Left renal pelvis (tissue), 4 donors: ENCODE measurements around the gene FGD5. TPM values are rescaled to one million over a fixed set of nuclear protein-coding genes. Genes with fewer than 3 reads are reported as not detected.

ENCODE experiments used
- DNase-seq, 4 donors: peaks; one replicate each; pipeline ENCODE4 v3.0.0-alpha.2; 2013; ENCODE audit warnings: low read depth in 4 of 4, low spot score in 3 of 4
- polyA plus RNA-seq, 4 donors: library from polyadenylated mRNA; unstranded; fragments of 120-200 nt; gene quantifications; one replicate each; pipeline ENCODE4 v1.2.1, GENCODE V29; 2013; ENCODE audit not compliant: insufficient read length in 4 of 4

FGD5 gene, protein sequence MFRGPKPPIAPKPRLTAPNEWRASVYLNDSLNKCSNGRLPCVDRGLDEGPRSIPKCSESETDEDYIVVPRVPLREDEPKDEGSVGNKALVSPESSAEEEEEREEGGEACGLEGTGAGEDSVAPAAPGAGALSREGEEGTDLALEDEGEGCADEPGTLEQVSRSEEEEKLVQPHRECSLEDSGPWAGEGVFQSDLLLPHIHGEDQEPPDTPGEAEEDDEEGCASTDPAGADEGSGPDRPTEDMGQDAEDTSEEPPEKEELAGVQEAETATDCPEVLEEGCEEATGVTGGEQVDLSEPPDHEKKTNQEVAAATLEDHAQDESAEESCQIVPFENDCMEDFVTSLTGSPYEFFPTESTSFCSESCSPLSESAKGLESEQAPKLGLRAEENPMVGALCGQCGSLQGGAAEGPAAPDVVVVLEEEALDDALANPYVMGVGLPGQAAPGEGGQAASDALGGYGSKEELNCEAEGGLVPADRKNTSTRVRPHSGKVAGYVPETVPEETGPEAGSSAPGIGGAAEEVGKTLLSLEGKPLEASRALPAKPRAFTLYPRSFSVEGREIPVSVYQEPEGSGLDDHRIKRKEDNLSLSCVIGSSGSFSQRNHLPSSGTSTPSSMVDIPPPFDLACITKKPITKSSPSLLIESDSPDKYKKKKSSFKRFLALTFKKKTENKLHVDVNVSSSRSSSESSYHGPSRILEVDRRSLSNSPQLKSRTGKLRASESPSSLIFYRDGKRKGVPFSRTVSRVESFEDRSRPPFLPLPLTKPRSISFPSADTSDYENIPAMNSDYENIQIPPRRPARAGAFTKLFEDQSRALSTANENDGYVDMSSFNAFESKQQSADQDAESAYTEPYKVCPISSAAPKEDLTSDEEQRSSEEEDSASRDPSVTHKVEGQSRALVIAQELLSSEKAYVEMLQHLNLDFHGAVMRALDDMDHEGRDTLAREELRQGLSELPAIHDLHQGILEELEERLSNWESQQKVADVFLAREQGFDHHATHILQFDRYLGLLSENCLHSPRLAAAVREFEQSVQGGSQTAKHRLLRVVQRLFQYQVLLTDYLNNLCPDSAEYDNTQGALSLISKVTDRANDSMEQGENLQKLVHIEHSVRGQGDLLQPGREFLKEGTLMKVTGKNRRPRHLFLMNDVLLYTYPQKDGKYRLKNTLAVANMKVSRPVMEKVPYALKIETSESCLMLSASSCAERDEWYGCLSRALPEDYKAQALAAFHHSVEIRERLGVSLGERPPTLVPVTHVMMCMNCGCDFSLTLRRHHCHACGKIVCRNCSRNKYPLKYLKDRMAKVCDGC (N-terminal part only)
- polyA plus RNA-seq, result 10 to 100 TPM; 21.6 to 37.3 (median 23.1) TPM

DNA sequence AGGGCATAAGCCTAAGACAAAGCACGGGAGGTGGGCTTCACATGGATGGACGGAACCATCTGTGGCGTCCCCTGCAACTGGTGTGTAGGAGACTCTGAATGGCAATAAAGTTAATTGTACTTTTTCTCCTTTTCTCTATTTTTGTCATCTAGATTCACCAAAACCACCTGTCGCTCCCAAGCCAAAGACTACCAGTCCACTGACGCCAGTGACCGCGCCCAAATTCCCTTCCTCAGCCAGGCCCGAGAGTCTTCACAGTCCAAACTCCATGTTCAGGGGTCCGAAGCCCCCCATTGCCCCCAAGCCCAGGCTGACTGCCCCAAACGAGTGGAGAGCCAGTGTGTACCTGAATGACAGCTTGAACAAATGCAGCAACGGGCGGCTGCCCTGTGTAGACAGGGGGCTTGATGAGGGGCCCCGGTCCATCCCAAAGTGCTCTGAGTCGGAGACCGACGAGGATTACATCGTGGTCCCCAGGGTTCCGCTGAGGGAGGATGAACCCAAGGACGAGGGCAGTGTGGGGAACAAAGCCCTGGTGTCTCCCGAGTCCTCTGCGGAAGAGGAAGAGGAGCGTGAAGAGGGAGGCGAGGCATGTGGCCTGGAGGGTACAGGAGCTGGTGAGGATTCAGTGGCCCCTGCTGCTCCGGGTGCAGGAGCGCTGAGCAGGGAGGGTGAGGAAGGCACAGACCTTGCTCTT is at the start of gene FGD5:
Gene FGD5 (plus strand): TSS at position 159 of the 697 bp plus-strand sequence. CDS start 110 bp downstream, at position 269.
- DNase-seq, result no peak

DNA sequence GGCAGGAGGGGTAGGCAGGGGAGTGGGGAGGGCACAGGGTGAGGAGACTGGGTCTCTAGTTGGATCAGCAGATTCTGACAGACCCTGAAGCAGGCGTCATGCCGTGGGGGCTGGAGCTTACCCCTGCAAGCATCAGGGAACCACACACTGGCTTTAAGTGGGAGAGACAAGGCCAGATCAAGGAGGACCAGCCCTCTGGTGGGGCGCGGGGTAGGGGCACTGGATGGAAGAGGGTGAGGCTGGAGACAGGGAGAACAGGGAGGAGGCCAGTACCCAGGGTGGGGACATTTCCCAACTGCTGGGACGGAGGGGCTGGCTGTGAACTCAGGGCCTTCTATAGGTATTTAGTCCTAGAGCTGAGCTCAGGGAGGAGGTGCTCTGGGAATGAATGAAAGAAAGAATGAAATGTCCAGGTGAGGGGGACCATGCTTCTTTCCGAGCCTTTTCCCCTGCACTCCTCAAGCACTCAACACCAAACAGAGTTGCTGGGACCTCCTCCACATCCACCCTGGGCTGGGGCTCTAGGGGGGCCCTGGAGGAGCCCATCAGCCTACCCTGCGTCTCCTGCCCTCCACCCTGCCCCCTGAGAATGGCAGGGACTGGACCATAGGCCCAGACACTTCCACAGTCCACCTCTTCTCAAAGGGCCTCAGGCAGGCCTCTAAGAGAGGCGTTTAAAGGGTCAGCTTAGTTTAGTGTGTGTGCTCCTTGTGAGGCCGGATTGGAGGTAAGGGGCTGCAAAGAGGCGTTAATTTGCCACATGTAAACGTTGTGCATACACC is 49.0 kb upstream of the FGD5 start:
- DNase-seq, result no peak

DNA sequence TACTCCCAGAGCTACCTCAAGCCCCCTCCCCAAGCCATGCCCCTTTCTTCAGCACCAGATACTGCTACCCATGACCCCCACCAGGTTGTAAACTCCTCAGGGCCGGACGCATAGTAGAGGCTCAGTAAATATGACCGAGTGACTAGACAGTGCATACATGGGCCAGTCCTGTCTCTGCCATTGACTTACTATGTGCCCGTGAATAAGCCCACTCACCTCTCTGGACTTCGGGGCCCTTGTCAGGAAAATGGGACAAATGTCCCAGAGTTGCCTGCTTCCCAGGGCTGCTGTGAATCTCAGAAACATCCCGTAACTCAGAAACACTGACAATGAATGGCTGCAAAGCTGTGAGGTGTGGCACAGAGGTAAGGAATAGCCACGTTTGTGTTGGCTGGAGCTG is 48.2 kb upstream of the FGD5 start:
- DNase-seq, result no peak

DNA sequence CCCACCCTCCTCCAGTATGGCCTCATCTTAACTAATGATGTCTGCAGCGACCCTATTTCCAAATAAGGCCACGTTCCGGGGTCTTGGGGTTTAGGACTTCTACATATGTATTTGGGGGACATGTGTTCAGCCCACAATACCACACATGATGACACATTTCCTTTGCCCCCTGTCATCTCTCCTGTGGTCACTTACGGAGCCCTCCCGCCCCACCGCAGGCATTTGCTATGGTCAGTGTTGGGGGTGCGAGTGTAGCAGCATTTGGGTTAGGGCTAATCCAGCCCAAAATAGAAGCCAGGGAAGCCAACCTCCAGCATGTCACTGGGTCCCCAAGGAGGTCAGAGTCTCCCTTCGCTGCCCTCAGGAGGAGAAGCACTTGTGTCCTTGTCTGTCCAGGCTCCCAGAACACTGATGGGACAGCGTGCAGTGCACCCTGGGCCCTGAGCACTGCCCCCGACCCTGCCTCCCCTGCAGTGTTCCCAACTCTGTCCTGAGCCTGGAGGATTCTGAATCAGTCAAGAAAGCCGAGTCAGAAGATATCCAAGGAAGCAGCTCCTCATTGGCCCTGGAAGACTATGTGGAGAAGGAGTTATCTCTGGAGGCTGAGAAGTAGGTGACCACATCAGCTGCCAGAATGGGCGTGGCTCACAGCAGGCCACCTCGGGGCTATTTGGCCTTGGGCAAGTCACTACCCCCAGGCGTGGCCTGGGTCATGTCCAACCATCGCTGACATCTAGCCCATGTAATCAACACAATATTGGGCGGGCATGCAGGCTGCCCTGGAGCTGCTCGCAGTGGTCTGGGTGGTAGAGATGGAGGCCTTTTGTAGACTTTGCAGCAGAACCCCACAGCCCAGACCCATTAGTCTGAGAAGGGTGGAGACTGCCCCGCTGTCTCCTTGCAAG is 46.9 kb upstream of the FGD5 start:
- DNase-seq, result no peak

DNA sequence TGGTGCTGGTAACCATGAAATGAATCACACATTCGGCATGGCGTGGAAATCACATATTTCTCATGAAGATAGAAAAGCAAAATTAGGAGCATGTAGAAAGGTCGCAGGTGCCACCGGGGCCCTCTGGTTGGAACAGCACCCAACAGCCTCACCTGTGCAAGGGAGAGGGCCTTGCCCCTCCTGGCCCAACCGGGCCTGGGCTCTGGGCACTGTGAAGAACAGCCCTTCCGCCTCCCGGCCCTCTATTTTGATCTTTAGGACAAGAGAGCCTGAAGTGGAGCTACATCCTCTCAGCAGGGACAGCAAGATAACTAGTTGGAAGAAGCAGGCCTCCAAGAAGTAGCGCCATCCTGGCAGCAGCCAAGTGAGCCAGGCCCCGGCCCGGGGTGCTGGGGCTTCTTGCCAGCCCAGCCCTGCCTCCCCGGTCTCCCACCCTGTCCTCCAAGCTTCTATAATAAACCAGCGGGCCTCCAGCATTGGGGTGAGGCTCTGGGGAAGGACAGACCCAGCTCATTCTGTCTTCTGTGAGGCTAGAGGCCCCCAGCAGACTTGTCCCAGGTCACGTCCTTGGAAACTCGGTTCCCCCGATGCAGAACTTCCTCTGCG is 46.1 kb upstream of the FGD5 start:
- no peak for DNase-seq

DNA sequence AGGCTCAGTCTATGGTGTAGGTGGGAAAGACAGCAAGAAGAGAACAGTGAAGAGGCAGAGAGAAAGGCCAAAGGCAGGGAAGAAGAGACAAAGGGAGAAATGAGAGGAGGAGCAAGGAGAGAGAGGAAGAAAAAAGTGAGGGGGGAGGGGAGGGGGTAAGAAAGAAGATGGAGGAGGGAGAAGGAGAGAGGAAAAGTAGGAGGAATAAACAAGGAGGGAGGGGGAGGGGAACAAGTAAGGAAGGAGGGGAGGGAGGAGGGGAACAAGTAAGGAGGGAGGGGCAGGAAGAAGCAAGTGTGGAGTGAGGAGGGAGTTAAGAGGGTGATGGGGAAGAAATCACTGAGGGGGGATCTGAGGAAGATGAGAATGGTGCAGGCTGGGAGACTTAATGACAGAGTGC is 45.5 kb upstream of the FGD5 start:
- DNase-seq, result no peak

DNA sequence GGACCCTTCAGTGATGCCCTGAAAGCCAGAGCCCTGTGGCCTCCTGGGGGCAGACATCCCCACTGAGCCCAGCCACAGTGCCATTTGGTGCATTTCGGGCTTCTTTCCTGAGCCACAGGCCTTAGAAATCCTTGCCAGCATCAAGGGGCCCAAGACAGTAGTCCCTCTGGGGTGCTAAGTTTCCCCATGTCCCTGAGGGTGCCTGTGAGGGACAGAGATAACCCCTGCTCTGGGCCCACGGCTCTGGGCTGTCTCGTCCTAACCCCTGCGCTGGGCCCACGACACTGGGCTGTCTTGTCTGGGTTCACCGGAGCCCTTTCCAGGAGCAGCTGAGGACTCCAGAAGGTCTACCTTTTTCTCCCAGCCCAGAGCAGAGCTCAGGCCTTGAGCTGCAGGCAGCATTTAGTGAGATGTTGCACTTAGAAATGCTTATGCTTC is 45.1 kb upstream of the FGD5 start:
- no peak for DNase-seq

DNA sequence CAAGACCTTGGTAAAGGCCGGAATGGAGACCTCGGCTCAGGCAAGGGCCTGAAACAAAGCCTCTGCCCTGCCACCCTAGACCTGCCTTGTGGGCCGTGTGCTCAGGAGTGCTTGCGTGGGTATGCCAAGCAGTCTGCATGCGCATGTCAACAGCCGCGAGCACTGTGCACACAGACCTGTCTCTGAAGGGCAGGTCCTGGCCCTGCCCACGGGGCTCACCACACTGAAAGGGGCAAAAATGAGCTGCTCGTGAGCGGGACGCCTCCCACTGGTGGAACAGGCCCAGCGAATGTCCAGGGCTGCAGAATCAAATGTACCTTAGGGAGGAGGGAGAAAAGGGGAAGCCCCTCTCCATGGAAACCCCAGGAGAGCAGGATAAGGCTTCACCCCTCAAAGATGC is 44.3 kb upstream of the FGD5 start:
- no peak for DNase-seq

DNA sequence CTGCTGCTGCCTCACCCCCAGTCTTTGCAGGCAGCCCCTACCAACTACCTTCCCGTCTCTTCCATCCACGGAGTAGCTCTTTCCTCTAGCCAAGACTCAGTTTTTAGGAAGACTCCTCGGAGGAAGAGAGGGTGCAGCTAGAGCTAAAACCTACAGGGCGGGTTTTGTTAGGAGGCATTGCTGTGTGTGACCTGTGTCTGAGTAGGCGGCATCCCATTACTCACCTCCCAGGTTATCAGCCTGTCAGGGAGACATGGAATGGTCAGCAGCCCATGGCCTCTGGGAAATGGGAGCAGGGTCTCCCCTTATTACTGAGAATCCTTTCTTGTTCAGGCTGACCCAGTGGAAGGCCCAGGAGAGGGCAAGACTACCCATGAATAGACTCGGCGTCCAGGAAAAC is 43.8 kb upstream of the FGD5 start:
- no peak for DNase-seq

DNA sequence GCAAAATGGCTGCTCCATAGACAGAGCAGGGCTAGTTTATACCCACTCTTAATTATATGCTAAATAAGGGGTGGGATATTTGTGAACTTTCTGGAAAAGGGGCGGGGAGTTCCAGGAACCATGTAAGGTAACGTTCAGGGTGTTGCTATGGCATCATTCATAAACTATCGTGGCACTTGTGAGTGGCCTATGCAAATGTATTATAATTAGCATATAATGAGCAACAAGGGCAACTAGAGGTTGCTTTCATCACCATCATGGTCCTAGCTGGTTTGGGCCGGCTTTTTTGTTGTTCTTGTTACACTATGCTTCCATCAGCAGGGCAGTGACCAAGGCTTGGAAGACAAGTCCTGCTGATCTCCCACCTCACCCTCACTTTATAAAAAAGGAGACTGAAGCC is 43.2 kb upstream of the FGD5 start:
- no peak for DNase-seq

DNA sequence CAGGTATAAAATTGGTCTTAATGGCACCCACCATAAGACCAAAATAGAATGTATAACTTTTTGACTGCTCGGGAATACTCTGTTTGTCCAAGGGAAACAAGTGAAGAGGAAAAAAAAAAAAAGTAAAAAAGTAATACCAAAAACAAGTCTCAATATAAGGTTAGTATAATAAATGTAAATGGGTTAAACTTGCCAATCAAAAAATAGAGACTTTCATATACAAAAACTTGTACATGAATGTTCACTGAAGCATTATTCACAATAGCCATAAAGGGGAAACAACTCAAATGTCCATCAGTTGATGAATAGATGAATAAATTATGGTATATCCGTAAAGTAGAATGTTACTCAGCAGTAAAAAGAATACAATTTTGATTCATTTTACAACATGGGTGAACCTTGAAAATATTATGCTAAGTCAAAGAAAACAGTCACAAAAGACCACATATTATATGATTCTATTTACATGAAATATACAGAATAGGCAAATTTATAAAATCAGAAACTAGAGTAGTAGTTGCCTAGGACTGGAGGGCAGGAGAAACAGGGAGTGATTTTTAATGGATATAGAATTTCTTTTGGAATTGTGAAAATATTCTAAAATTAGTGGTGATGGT is 39.6 kb upstream of the FGD5 start:
- no peak for DNase-seq

DNA sequence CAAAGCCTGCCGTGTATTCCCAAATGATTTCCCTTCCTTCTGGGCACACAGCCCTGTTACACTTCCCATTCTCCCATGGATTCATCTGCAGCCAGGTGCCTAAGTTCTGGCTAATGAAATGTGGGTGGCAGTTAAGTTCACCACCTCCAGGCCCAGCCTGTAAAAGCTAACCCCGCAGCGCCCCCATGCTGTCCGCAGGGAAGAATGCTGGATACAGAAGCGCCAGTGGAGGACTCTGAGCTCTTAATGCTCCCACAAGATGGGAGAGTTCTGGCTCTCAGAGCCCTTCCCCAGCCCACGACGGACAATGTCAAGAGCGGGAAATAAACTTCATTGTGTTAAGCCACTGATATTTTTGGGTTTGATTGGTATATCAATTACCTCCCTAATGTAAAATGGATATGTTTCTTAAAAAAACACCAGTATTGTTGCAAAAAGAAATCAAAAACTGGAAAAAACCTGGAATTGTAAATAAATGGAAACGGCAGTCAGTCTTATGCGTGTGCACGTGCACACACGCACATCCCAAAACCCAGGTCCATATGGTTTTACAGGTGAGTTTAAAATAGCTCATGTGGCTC is 37.7 kb upstream of the FGD5 start:
- no peak for DNase-seq

DNA sequence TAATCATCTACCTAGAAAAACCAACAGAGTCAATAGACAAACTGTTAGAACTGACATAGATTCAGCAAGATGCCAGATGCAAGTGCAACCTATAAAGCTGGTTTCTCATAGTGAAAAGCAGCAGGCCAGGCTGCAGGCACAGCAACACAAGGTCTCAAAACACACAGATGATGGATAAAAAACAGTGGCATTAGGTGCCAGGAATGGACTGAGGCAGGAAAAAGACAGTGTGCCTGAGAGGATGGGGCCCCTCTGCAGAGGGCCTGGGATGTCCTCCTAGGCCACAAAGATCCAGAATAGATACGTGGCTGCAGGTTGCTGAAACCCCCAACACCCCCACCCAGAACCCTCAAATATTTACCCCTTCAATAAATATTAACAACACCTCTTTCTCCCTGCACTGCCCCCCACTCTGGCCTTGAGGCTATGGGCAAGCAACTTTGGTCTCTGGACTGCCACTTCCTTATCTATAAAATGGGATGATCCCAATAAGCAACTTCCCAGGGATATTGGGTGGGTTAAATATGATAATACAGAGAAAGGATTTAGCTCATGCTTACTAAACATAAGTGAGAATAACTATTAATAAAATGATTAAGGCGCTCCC is 35.2 kb upstream of the FGD5 start:
- no peak for DNase-seq

DNA sequence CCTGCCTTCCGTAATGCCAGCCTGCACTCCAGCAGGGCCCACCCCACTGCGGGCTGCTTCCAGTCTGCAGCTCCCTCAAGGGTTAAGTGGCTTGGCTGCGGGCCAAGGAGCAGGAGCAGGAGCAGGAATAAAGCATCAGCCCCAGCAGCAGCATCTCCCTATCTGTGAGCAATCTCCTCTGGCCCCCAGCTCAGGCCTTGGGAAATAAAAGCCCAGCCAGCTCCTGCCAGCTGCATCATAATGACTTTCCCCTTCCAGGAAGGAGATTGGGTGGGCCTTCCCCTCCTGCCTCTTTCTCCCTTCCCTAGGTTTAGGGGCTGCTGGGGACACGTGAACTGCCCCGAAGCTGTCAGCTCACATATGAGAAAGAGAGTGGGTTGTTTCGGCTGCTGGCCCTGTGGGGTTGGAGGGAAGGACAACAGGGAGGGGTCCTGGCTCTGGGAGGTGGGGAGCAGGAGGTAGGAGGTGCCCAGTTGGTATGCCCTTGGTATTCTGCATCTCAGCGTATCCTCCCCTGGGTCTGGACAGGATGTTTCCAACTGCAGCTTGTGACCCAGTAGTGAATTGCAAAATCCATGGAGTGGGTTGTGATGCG is 34.6 kb upstream of the FGD5 start:
- no peak for DNase-seq

DNA sequence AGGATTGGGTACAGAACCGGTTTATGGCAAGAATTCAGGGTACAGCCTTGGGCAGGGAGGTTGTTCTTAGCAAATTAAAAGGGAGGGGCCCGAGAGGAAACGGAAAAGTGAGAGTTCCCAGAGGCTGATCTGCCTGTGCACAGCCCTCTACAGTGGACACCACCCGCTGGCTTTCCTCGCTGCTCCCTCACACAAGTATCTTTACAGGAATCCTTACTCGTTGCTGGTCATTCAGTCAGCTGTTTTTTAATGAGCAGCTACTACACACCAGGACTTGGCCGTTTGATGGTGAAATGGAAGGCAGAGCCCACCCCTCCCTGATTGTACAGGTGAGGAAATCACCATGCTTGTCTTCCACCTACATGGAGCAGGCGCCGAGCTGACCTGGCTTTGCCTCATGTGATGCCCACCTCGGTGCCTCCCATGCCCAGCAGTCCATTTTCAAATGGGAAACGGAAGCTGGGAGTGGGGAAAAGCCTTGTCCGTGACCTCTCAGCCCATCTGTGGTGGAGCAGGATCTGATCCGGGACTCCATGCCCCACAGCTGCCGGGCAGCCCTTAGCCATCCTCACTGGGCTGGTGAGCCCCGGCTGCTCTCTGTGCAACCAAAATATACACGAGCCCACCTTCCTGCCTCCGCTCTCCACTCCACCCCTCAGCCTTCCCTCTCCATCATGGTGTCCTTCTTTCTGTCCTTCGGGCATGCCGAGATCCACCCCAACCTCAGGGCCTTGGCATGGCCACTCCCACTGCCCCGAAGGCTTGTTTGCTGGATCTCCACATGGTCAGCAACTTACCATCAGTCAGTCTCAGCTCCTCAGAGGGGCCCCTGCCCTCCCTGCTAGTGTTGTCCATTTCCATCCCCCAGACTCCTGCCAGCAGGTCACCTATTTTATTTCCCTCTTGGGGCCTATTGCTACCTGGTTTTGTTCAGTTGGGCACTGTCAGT is 33.3 kb upstream of the FGD5 start:
- DNase-seq, result no peak
